Ramos (cell line): Measurements from ENCODE around the gene ASXL2.

Experiments used
- in situ Hi-C: fragments of 300-500 bp; cut with MboI; formaldehyde crosslinking; loops from one replicate; pipeline ENCODE4 v1.14.3; 2022; ENCODE audit warnings: low sequenced_read_pairs; ENCODE audit not compliant: unreplicated experiment

ASXL2 gene

GRCh38 chr2:25701801-25702200, 176.5 kb downstream of the ASXL2 start:
- in situ Hi-C loops, result no loop called here

- in situ Hi-C loops, result no loop called here
These were observed 178.0 kb downstream of the ASXL2 start for GRCh38 chr2:25700221-25700660.

GRCh38 chr2:25699216-25699615, 179.1 kb downstream of the ASXL2 start:
- in situ Hi-C loops, result no loop called here

- in situ Hi-C loops, result no loop called here
These were observed 179.5 kb downstream of the ASXL2 start for GRCh38 chr2:25698752-25699151.

- in situ Hi-C loops, result no loop called here
These were observed 180.5 kb downstream of the ASXL2 start for GRCh38 chr2:25697559-25698341.

GRCh38 chr2:25692737-25693445, 185.4 kb downstream of the ASXL2 start:
- in situ Hi-C loops, result no loop called here

- in situ Hi-C loops, result no loop called here
These were observed 186.1 kb downstream of the ASXL2 start for GRCh38 chr2:25692143-25692542.

GRCh38 chr2:25690058-25690457, 188.2 kb downstream of the ASXL2 start:
- in situ Hi-C loops, result no loop called here

GRCh38 chr2:25688236-25688635, 190.1 kb downstream of the ASXL2 start:
- in situ Hi-C loops, result no loop called here

GRCh38 chr2:25685741-25686140, 192.5 kb downstream of the ASXL2 start:
- in situ Hi-C loops, result no loop called here

GRCh38 chr2:25684577-25685473, 193.5 kb downstream of the ASXL2 start:
- in situ Hi-C loops, result no loop called here
